Heart left ventricle (tissue), 13 donors: ENCODE measurements around the gene OR51B5.

Experiments used
- POLR2A ChIP-seq, 2 donors: fragments of 450-650 bp; IDR thresholded peaks; one replicate each; pipeline ENCODE4 v1.6.1; 2017; ENCODE audit warnings: antibody characterized with exemption in 2 of 2, mild to moderate bottlenecking in 2 of 2, moderate library complexity in 2 of 2
- TF ChIP-seq, protein P1 (sequence below), 12 donors: fragments of 200-600 bp; sonication (generic) in 4 of 12; IDR thresholded peaks; one replicate each; pipeline versions ENCODE4 v1.5.0 to v1.8.0; 2018 to 2022; ENCODE audit warnings: antibody characterized with exemption in 12 of 12, mild to moderate bottlenecking in 5 of 12
- donor health status: ischemic (EF 13 %, LVEDD 7.1; RV severe dilation, severe dysfunction).
- donor health status: DM: no; HTN: yes; CAD: no.
- donor health status: DM: no; HTN: no; CAD: no.
- donor health status: ischemic (EF 25% LVEDD 6.9; RV normal size, moderate dysfunction).
- donor health status: ischemic (EF 25% LVEDD 5.7; RV mildly dilated, moderate dysfunction).
- donor health status: ischemic (EF 35%, LVEDD 5.7; RV mildly dilated, moderate dysfunction).
- donor health status: nonischemic (EF 11% LVEDD 7.7; RV severe dilation, severe dysfunction).
- donor health status: DM: yes; HTN: yes; CAD: no.
- donor health status: PGD.
- donor health status: ischemic (EF 29% LVEDD 5.4; RV normal size, mild dysfunction).
- donor health status: nonischemic (EF 23%, LVEDD 6.1; RV moderate dilation, normal function).

GRCh38 chr11:5380740-5381342 is 37.5 kb upstream of the OR51B5 start:
- TF ChIP-seq, protein P1, sequence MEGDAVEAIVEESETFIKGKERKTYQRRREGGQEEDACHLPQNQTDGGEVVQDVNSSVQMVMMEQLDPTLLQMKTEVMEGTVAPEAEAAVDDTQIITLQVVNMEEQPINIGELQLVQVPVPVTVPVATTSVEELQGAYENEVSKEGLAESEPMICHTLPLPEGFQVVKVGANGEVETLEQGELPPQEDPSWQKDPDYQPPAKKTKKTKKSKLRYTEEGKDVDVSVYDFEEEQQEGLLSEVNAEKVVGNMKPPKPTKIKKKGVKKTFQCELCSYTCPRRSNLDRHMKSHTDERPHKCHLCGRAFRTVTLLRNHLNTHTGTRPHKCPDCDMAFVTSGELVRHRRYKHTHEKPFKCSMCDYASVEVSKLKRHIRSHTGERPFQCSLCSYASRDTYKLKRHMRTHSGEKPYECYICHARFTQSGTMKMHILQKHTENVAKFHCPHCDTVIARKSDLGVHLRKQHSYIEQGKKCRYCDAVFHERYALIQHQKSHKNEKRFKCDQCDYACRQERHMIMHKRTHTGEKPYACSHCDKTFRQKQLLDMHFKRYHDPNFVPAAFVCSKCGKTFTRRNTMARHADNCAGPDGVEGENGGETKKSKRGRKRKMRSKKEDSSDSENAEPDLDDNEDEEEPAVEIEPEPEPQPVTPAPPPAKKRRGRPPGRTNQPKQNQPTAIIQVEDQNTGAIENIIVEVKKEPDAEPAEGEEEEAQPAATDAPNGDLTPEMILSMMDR (IDR thresholded peaks at IDR 0.05) = peak; percentile 50 to 71 (median 62)
- TF ChIP-seq POLR2A (IDR thresholded peaks at IDR 0.05) = no peak
